ENCODE measurements around the gene NEDD9. TPM values are rescaled to one million over a fixed set of nuclear protein-coding genes. Genes with fewer than 3 reads are reported as not detected.

NEDD9 gene
- total RNA-seq, 1 experiment from 2014 or later, result 0.17 TPM

GRCh38 chr6:11140056-11140455 is 92.4 kb downstream of the NEDD9 start:
- peaks cover 7 to 28% of the 10 kb centered on the region in 2 experiments; a peak in 3 of 4 replicates for H3K4me1 ChIP-seq (ENCODE audit: control insufficient read depth in 1 of 2, insufficient read depth in 2 of 2, low read length in 2 of 2)
- ATAC-seq, result no peak
- DNase-seq (ENCODE audit: low read depth, low spot score), result no peak
- H3K9me2 ChIP-seq (ENCODE audit: insufficient read depth), result no peaks in the 10 kb centered on the region
- ChIA-PET RAD21 (ENCODE audit: low non-redundant PET in 1 of 2, low total read pairs in 2 of 2, uncharacterized antibody in 2 of 2, unreplicated experiment in 2 of 2) (no interaction called here), CTCF (no interaction called here), POLR2A (no interaction called here)
- intact Hi-C loops (cut with micrococcal nuclease), result no loop called here
- H3K4me3 ChIP-seq (replicated peaks in 1 of 2; ENCODE audit: low read depth in 1 of 2, low read length in 2 of 2), result no peak overlapping the region
- TF ChIP-seq SIN3A (IDR thresholded peaks at IDR 0.05; ENCODE audit: low read depth) (no peak), ZNF274 (IDR thresholded peaks at IDR 0.05; ENCODE audit: low read depth, low read length) (no peak), CEBPB (IDR thresholded peaks at IDR 0.05; ENCODE audit: low read depth) (no peak), ZBTB33 (IDR thresholded peaks at IDR 0.05; ENCODE audit: extremely low read depth, insufficient replicate concordance, low read length) (no peak), JUND (IDR thresholded peaks at IDR 0.05) (no peak), YY1 (IDR thresholded peaks at IDR 0.05; ENCODE audit: extremely low read depth, insufficient replicate concordance, low read depth, low read length) (no peak), CBX3 (IDR thresholded peaks at IDR 0.05; ENCODE audit: low read depth) (no peak), ATF3 (IDR thresholded peaks at IDR 0.05) (no peak), TCF7L2 (IDR thresholded peaks at IDR 0.05; ENCODE audit: borderline replicate concordance, extremely low read depth, insufficient read depth, insufficient read length) (no peak), ZFX (IDR thresholded peaks at IDR 0.05) (no peak), SP1 (IDR thresholded peaks at IDR 0.05; ENCODE audit: low read depth) (no peak), CTCF (IDR thresholded peaks at IDR 0.05 in 2 of 3, conservative IDR thresholded peaks at IDR 0.05 in 1 of 3; ENCODE audit: borderline replicate concordance in 1 of 3, insufficient read depth in 1 of 3, low read depth in 2 of 3, low read length in 2 of 3) (no peak), EZH2phosphoT487 (IDR thresholded peaks at IDR 0.05; ENCODE audit: borderline replicate concordance) (no peak), RAD21 (IDR thresholded peaks at IDR 0.05; ENCODE audit: low read depth) (no peak), POLR2AphosphoS5 (IDR thresholded peaks at IDR 0.05; ENCODE audit: low read depth, low read length) (no peak), POLR2A (IDR thresholded peaks at IDR 0.05; ENCODE audit: borderline replicate concordance, extremely low read depth, insufficient read depth, insufficient read length) (no peak), EGR1 (IDR thresholded peaks at IDR 0.05; ENCODE audit: low read depth) (no peak), REST (IDR thresholded peaks at IDR 0.05; ENCODE audit: low read depth) (no peak), MAX (IDR thresholded peaks at IDR 0.05) (no peak), EZH2 (IDR thresholded peaks at IDR 0.05) (no peak)
- no peaks in the 10 kb centered on the region for H3K79me2 ChIP-seq (ENCODE audit: insufficient read depth, low read length)
- no peak overlapping the region for H3K4me2 ChIP-seq (ENCODE audit: low read length)
- no peaks in the 10 kb centered on the region for H3K27me3 ChIP-seq (ENCODE audit: insufficient read depth, low read length)
- no peak overlapping the region for H2AFZ ChIP-seq (ENCODE audit: low read depth, low read length, poor library complexity, severe bottlenecking)
- peaks cover 1 to 2% of the 10 kb centered on the region in 2 experiments; a peak in 1 of 4 replicates for H3K36me3 ChIP-seq (ENCODE audit: control insufficient read depth in 1 of 2, insufficient read depth in 2 of 2, low read length in 2 of 2)
- H3K9me3 ChIP-seq (ENCODE audit: control insufficient read depth in 1 of 2, insufficient read depth in 1 of 2, low read depth in 1 of 2, low read length in 2 of 2), result no peaks in the 10 kb centered on the region
- no peaks in the 10 kb centered on the region for H4K20me1 ChIP-seq (ENCODE audit: insufficient read depth)
- H3K27ac ChIP-seq (ENCODE audit: low read depth, low read length), result no peak overlapping the region
- no peak overlapping the region for H3K9ac ChIP-seq (ENCODE audit: low read length)
- BruUV-seq (replicated peaks), result no TSS peak

Data from HCT116 (cell line).